Endodermal cell (in vitro differentiated cells): ENCODE data around the gene RALGPS1. TPM values are rescaled to one million over a fixed set of nuclear protein-coding genes. Genes with fewer than 3 reads are reported as not detected.

Source experiments
- DNase-seq: peaks from one replicate; pipeline ENCODE4 v3.0.0-alpha.2; 2017
- H3K27ac ChIP-seq: 2 replicates; pipeline ENCODE4 v1.5.1; 2013; ENCODE audit warnings: mild to moderate bottlenecking, low read depth, low read length, moderate library complexity
- H3K27me3 ChIP-seq: 2 replicates; pipeline ENCODE4 v1.6.1; 2013; ENCODE audit warnings: mild to moderate bottlenecking, low read length, moderate library complexity; ENCODE audit not compliant: insufficient read depth, control insufficient read depth, poor library complexity, severe bottlenecking
- H3K36me3 ChIP-seq: 2 replicates; pipeline ENCODE4 v1.7.0; 2013; ENCODE audit warnings: mild to moderate bottlenecking, low read length, moderate library complexity; ENCODE audit not compliant: control insufficient read depth, insufficient read depth
- H3K4me1 ChIP-seq: one replicate; pipeline ENCODE4 v1.7.0; 2013; ENCODE audit warnings: low read length; ENCODE audit not compliant: control insufficient read depth, insufficient read depth
- H3K4me3 ChIP-seq: 2 replicates; pipeline ENCODE4 v1.5.1; 2013; ENCODE audit warnings: mild to moderate bottlenecking, low read length, moderate library complexity
- H3K9ac ChIP-seq: 2 replicates; pipeline ENCODE4 v1.6.1; 2013; ENCODE audit warnings: mild to moderate bottlenecking, low read length, moderate library complexity; ENCODE audit not compliant: poor library complexity, severe bottlenecking; ENCODE audit errors: extremely low read depth
- H3K9me3 ChIP-seq: 2 replicates; pipeline ENCODE4 v1.6.1; 2013; ENCODE audit warnings: mild to moderate bottlenecking, low read length, moderate library complexity; ENCODE audit not compliant: control insufficient read depth
- H3K27ac Mint-ChIP-seq: 2 replicates; pipeline ENCODE4 v1.8.0; 2020; ENCODE audit warnings: mixed read lengths
- H3K27me3 Mint-ChIP-seq: 2 replicates; pipeline ENCODE4 v1.8.0; 2021; ENCODE audit warnings: mild to moderate bottlenecking, mixed read lengths; ENCODE audit not compliant: insufficient read depth
- H3K36me3 Mint-ChIP-seq: 2 replicates; pipeline ENCODE4 v1.8.0; 2020; ENCODE audit warnings: low read depth, mixed read lengths
- H3K4me1 Mint-ChIP-seq: 2 replicates; pipeline ENCODE4 v1.8.0; 2020; ENCODE audit warnings: mixed read lengths
- H3K4me3 Mint-ChIP-seq: 2 replicates; pipeline ENCODE4 v1.8.0; 2020; ENCODE audit warnings: mild to moderate bottlenecking, moderate library complexity, mixed read lengths
- H3K9me3 Mint-ChIP-seq: 2 replicates; pipeline ENCODE4 v1.8.0; 2020; ENCODE audit warnings: mild to moderate bottlenecking, mixed read lengths
- CTCF ChIP-seq: fragments of 200-600 bp; sonication (generic); conservative IDR thresholded peaks from 2 replicates; pipeline ENCODE4 v1.5.0; 2021; ENCODE audit warnings: antibody characterized with exemption, mild to moderate bottlenecking
- WGBS, 2 experiments: methylation state at CpG; one replicate each; pipeline versions ENCODE4 v1.1.5 to v1.1.7; 2013; ENCODE audit warnings: missing lambda C conversion rate in 2 of 2, mixed read lengths in 1 of 2; ENCODE audit not compliant: insufficient coverage in 1 of 2, insufficient read length in 1 of 2; 5-methylcytosine and 5-hydroxymethylcytosine counted together
- total RNA-seq, 2 donors: library from RNA; stranded (reverse); fragmentation: NEBNext Ultra II Directional in 1 of 2; extraction: Animal tissue kit (Norgen Biotek cat#: 25700) in 1 of 2; gene quantifications; 2 replicates in 1 of 2; 3 replicates in 1 of 2; pipeline ENCODE4 v1.2.1, GENCODE V29; 2021

The RALGPS1 gene
- total RNA-seq, 2 donors from 2014 or later, result 23.3 to 25.0 TPM

GRCh38 chr9:127162046-127162863, 247.7 kb downstream of the RALGPS1 start:
- peak; percentile 37 for DNase-seq
- no peak for TF ChIP-seq CTCF
- Histone ChIP-seq H3K36me3 (no peaks in the 10 kb centered on the region), H3K27ac (no peak overlapping the region), H3K9me3 (no peaks in the 10 kb centered on the region), H3K9ac (no peak overlapping the region), H3K4me3 (no peak overlapping the region), H3K27me3 (no peaks in the 10 kb centered on the region), H3K4me1 (peaks cover 6% of the 10 kb centered on the region)
- H3K27ac Mint-ChIP-seq, result no peak overlapping the region
- peaks cover 34% of the 10 kb centered on the region for H3K4me1 Mint-ChIP-seq
- WGBS, 2 experiments, result 79 to 86% methylated on average over 5 to 9 of the region's 9 CpGs
- H3K9me3 Mint-ChIP-seq, result no peaks in the 10 kb centered on the region
- H3K27me3 Mint-ChIP-seq, result no peaks in the 10 kb centered on the region
- no peaks in the 10 kb centered on the region for H3K36me3 Mint-ChIP-seq
- H3K4me3 Mint-ChIP-seq, result no peak overlapping the region

GRCh38 chr9:127162864-127163365, 248.3 kb downstream of the RALGPS1 start:
- H3K4me3 Mint-ChIP-seq, result no peak overlapping the region
- TF ChIP-seq CTCF, result no peak
- no peaks in the 10 kb centered on the region for H3K36me3 Mint-ChIP-seq
- Histone ChIP-seq H3K4me1 (peaks cover 6% of the 10 kb centered on the region), H3K4me3 (no peak overlapping the region), H3K27ac (no peak overlapping the region), H3K36me3 (no peaks in the 10 kb centered on the region), H3K27me3 (no peaks in the 10 kb centered on the region), H3K9ac (no peak overlapping the region), H3K9me3 (no peaks in the 10 kb centered on the region)
- no peak overlapping the region for H3K27ac Mint-ChIP-seq
- WGBS, 2 experiments, result 92 to 100% methylated on average over 2 to 4 of the region's 4 CpGs
- H3K27me3 Mint-ChIP-seq, result no peaks in the 10 kb centered on the region
- DNase-seq, result peak; percentile 43
- no peaks in the 10 kb centered on the region for H3K9me3 Mint-ChIP-seq
- peaks cover 34% of the 10 kb centered on the region for H3K4me1 Mint-ChIP-seq

DNA sequence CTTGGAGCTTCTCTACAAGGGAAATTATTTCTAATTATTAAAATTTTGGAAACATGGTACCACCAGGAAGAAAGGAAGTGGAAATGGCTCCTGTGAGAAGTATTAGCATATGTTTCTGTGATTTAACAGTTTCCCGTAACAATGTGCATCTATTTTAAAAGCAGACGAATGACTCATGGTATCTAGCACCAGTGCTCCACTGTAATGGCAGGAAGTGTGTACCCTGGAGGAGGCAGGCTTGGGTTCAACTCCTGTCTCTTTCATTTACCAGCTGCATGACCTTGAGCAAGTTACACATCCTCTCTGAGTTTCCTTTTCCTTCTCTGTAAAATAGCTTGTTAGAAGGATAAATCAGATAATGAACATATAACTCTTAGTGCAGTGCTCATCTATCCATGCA, 248.8 kb downstream of the RALGPS1 start:
- peak; percentile 37 for DNase-seq
- Mint-ChIP-seq H3K27ac (no peak overlapping the region), H3K36me3 (no peaks in the 10 kb centered on the region), H3K9me3 (no peaks in the 10 kb centered on the region), H3K4me1 (peaks cover 34% of the 10 kb centered on the region), H3K4me3 (no peak overlapping the region), H3K27me3 (no peaks in the 10 kb centered on the region)
- Histone ChIP-seq H3K9me3 (no peaks in the 10 kb centered on the region), H3K9ac (no peak overlapping the region), H3K4me1 (peaks cover 6% of the 10 kb centered on the region), H3K27me3 (no peaks in the 10 kb centered on the region), H3K4me3 (no peak overlapping the region), H3K36me3 (no peaks in the 10 kb centered on the region), H3K27ac (no peak overlapping the region)
- TF ChIP-seq CTCF, result no peak
- 86 to 92% methylated on average over 2 of the region's 2 CpGs for WGBS, 2 experiments
